GM10248 (cell line): Measurements from ENCODE around the gene ARAP3.

Experiments
- CTCF ChIA-PET: fragments of 300-600 bp; sonication (Branson Sonifier 250); formaldehyde crosslinking; extraction: SDS; loops from one replicate; lab custom pipeline; 2021; ENCODE audit warnings: antibody characterized with exemption; lab: Yijun Ruan, JAX
- POLR2A ChIA-PET: fragments of 350-650 bp; sonication (Branson Sonifier 250); formaldehyde crosslinking; extraction: SDS; loops from one replicate; lab custom pipeline; 2020; ENCODE audit warnings: antibody characterized with exemption; lab: Yijun Ruan, JAX
- DNase-seq: peaks from one replicate; pipeline ENCODE4 v3.0.0; 2012; ENCODE audit errors: extremely low spot score
- CTCF ChIP-seq: IDR thresholded peaks from 2 replicates; pipeline ENCODE4 v1.5.1; 2012; ENCODE audit warnings: mild to moderate bottlenecking, low read depth; ENCODE audit errors: extremely low read depth, missing control alignments, control extremely low read depth

The ARAP3 gene

GRCh38 chr5:141711687-141712086 is 29.7 kb upstream of the ARAP3 start:
- TF ChIP-seq CTCF: no peak
- POLR2A ChIA-PET: no interaction called here
- DNase-seq: no peak
- CTCF ChIA-PET: interaction anchor here (1.2 kb wide), 1 partner anchor 9 kb away, joined by 6 read pairs; no protein-coding TSS in a partner anchor

- no peak for TF ChIP-seq CTCF
- no peak for DNase-seq
- ChIA-PET POLR2A (no interaction called here), CTCF (interaction anchor here (0.7 to 1.5 kb wide), 2 partner anchors 17 to 18 kb away, joined by 3 to 12 read pairs; no protein-coding TSS in a partner anchor)
These were observed 27.8 kb upstream of the ARAP3 start for GRCh38 chr5:141709699-141710267.

GRCh38 chr5:141708016-141708415 is 26.0 kb upstream of the ARAP3 start:
- ChIA-PET CTCF (interaction anchor here (1.4 to 1.7 kb wide), 2 partner anchors 16 to 30 kb away, joined by 3 to 5 read pairs; no protein-coding TSS in a partner anchor), POLR2A (no interaction called here)
- TF ChIP-seq CTCF: no peak
- DNase-seq: no peak

GRCh38 chr5:141707510-141707909 is 25.5 kb upstream of the ARAP3 start:
- no peak for DNase-seq
- TF ChIP-seq CTCF: no peak
- POLR2A ChIA-PET: no interaction called here
- CTCF ChIA-PET: interaction anchor here (0.9 to 1.7 kb wide), 4 partner anchors 13 to 44 kb away, joined by 3 to 5 read pairs (median 3); no protein-coding TSS in a partner anchor

- ChIA-PET POLR2A (no interaction called here), CTCF (interaction anchor here (1.0 kb wide), 1 partner anchor 255 kb away, joined by 3 read pairs; no protein-coding TSS in a partner anchor)
- DNase-seq: no peak
- TF ChIP-seq CTCF: no peak
These were observed 24.1 kb upstream of the ARAP3 start for GRCh38 chr5:141706121-141706520.

- TF ChIP-seq CTCF: no peak
- ChIA-PET POLR2A (no interaction called here), CTCF (interaction anchor here (1.0 kb wide), 1 partner anchor 255 kb away, joined by 3 read pairs; no protein-coding TSS in a partner anchor)
- DNase-seq: no peak
These were observed 23.4 kb upstream of the ARAP3 start for GRCh38 chr5:141705469-141705868.
